Measurements from ENCODE around the gene DYNC1H1. TPM values are rescaled to one million over a fixed set of nuclear protein-coding genes. Genes with fewer than 3 reads are reported as not detected.

The DYNC1H1 gene
- total RNA-seq, 2 experiments from 2014 or later = 209 to 291 TPM

DNA sequence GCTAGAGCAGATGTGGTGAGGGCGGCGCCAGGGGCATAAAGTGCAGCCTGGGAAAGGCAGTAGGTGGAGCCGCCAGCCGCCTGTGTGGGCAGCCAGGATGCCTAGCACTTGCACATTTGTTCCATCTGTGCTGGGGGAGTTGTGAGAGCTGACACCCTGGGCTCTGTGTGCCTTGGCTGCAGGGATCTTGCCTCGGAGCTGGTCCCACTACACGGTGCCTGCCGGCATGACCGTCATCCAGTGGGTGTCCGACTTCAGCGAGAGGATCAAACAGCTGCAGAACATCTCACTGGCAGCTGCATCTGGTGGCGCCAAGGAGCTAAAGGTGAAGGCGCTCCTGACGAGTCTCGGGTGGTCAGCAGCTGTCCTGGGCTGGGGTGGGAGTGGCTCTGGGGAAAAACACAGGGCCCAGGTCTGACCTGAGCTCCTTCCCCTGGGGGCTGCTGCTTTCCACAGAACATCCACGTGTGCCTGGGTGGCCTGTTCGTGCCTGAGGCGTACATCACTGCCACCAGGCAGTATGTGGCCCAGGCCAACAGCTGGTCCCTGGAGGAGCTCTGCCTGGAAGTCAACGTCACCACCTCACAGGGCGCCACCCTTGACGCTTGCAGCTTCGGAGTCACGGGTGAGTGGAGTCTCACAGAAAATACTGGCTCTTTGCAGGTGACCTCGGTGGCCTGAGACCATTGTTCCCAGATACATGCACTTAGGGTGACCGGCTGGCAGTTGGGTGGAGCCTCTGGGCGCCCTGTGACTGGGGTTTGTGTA lies 85.1 kb downstream of the DYNC1H1 start:
- Histone ChIP-seq H2AFZ (ENCODE audit: low read length) (no peak overlapping the region), H3K4me3 (ENCODE audit: low read depth, low read length, poor library complexity, severe bottlenecking) (no peak overlapping the region), H3K9me2 (ENCODE audit: insufficient read depth, low read length) (no peaks in the 10 kb centered on the region), H3K4me2 (ENCODE audit: low read length) (no peak overlapping the region), H3K36me3 (ENCODE audit: insufficient read depth, low read length) (peaks cover 79% of the 10 kb centered on the region), H3K79me2 (ENCODE audit: insufficient read depth, low read depth, low read length) (no peaks in the 10 kb centered on the region), H4K20me1 (ENCODE audit: insufficient read depth, low read length) (no peaks in the 10 kb centered on the region), H3K4me1 (ENCODE audit: insufficient read depth, low read length, poor library complexity, severe bottlenecking) (no peaks in the 10 kb centered on the region), H3K27ac (ENCODE audit: low read depth, low read length, poor library complexity, severe bottlenecking) (no peak overlapping the region), H3K9me3 (ENCODE audit: low read length) (no peaks in the 10 kb centered on the region)
- DNase-seq (ENCODE audit: low spot score) = no peak
- intact Hi-C loops (cut with micrococcal nuclease; ENCODE audit: unreplicated experiment) = no loop called here
- ChIA-PET CTCF (ENCODE audit: unreplicated experiment) (no interaction called here), POLR2A (interaction anchor here (0.5 to 0.6 kb wide), 2 partner anchors 87 to 294 kb away, joined by 3 to 4 read pairs; no protein-coding TSS in a partner anchor)
- BruUV-seq (replicated peaks) = no TSS peak
- TF ChIP-seq, protein P1, sequence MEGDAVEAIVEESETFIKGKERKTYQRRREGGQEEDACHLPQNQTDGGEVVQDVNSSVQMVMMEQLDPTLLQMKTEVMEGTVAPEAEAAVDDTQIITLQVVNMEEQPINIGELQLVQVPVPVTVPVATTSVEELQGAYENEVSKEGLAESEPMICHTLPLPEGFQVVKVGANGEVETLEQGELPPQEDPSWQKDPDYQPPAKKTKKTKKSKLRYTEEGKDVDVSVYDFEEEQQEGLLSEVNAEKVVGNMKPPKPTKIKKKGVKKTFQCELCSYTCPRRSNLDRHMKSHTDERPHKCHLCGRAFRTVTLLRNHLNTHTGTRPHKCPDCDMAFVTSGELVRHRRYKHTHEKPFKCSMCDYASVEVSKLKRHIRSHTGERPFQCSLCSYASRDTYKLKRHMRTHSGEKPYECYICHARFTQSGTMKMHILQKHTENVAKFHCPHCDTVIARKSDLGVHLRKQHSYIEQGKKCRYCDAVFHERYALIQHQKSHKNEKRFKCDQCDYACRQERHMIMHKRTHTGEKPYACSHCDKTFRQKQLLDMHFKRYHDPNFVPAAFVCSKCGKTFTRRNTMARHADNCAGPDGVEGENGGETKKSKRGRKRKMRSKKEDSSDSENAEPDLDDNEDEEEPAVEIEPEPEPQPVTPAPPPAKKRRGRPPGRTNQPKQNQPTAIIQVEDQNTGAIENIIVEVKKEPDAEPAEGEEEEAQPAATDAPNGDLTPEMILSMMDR (conservative IDR thresholded peaks at IDR 0.05; ENCODE audit: low read length) = no peak
- no peak for TF ChIP-seq EZH2phosphoT487 (IDR thresholded peaks at IDR 0.05; ENCODE audit: borderline replicate concordance, low read depth, low read length)

DNA sequence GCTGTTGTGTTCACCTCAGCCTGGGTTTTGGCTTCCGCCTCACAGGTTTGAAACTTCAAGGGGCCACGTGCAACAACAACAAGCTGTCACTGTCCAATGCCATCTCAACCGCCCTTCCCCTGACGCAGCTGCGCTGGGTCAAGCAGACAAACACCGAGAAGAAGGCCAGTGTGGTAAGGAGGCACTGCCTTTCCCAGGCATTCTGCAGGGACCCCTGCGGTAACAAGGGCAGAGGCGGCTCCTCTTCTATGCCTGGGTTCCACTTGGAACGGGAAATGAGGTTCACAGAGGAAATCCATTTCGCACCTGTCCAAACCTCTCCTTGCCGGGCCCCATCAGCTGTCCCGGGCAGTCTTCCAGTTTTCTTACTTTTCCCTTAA lies 85.6 kb downstream of the DYNC1H1 start:
- Histone ChIP-seq H3K9me2 (ENCODE audit: insufficient read depth, low read length) (no peaks in the 10 kb centered on the region), H3K79me2 (ENCODE audit: insufficient read depth, low read depth, low read length) (no peaks in the 10 kb centered on the region), H3K4me1 (ENCODE audit: insufficient read depth, low read length, poor library complexity, severe bottlenecking) (no peaks in the 10 kb centered on the region), H3K36me3 (ENCODE audit: insufficient read depth, low read length) (peaks cover 74% of the 10 kb centered on the region), H3K27ac (ENCODE audit: low read depth, low read length, poor library complexity, severe bottlenecking) (no peak overlapping the region), H3K9me3 (ENCODE audit: low read length) (no peaks in the 10 kb centered on the region), H3K4me3 (ENCODE audit: low read depth, low read length, poor library complexity, severe bottlenecking) (no peak overlapping the region), H2AFZ (ENCODE audit: low read length) (no peak overlapping the region), H4K20me1 (ENCODE audit: insufficient read depth, low read length) (no peaks in the 10 kb centered on the region), H3K4me2 (ENCODE audit: low read length) (no peak overlapping the region)
- TF ChIP-seq, protein P1 (conservative IDR thresholded peaks at IDR 0.05; ENCODE audit: low read length) = no peak
- BruUV-seq (replicated peaks) = no TSS peak
- intact Hi-C loops (cut with micrococcal nuclease; ENCODE audit: unreplicated experiment) = no loop called here
- ChIA-PET POLR2A (no interaction called here), CTCF (ENCODE audit: unreplicated experiment) (no interaction called here)
- no peak for DNase-seq (ENCODE audit: low spot score)

- Histone ChIP-seq H3K9me2 (ENCODE audit: insufficient read depth, low read length) (no peaks in the 10 kb centered on the region), H3K9me3 (ENCODE audit: low read length) (no peaks in the 10 kb centered on the region), H2AFZ (ENCODE audit: low read length) (no peak overlapping the region), H3K4me3 (ENCODE audit: low read depth, low read length, poor library complexity, severe bottlenecking) (no peak overlapping the region), H3K4me1 (ENCODE audit: insufficient read depth, low read length, poor library complexity, severe bottlenecking) (no peaks in the 10 kb centered on the region), H4K20me1 (ENCODE audit: insufficient read depth, low read length) (no peaks in the 10 kb centered on the region), H3K36me3 (ENCODE audit: insufficient read depth, low read length) (peaks cover 74% of the 10 kb centered on the region), H3K27ac (ENCODE audit: low read depth, low read length, poor library complexity, severe bottlenecking) (no peak overlapping the region), H3K4me2 (ENCODE audit: low read length) (no peak overlapping the region), H3K79me2 (ENCODE audit: insufficient read depth, low read depth, low read length) (no peaks in the 10 kb centered on the region)
- DNase-seq (ENCODE audit: low spot score) = no peak
- intact Hi-C loops (cut with micrococcal nuclease; ENCODE audit: unreplicated experiment) = no loop called here
- ChIA-PET POLR2A (interaction anchor here (0.6 kb wide), 1 partner anchor 79 kb away, joined by 3 read pairs; no protein-coding TSS in a partner anchor), CTCF (ENCODE audit: unreplicated experiment) (no interaction called here)
- BruUV-seq (replicated peaks) = no TSS peak
- TF ChIP-seq, protein P1 (conservative IDR thresholded peaks at IDR 0.05; ENCODE audit: low read length) = no peak
- TF ChIP-seq EZH2phosphoT487 (IDR thresholded peaks at IDR 0.05; ENCODE audit: borderline replicate concordance, low read depth, low read length) = no peak
These were observed 86.3 kb downstream of the DYNC1H1 start for GRCh38 chr14:102050625-102051024.

Data from OCI-LY7 (cell line).